ENCODE data around the gene LRP4. TPM values are rescaled to one million over a fixed set of nuclear protein-coding genes. Genes with fewer than 3 reads are reported as not detected.

Gene LRP4
- total and polyA plus RNA-seq, 2 donors (not counting 3 experiments of a cell fraction or from before 2014, with no cell fraction given), result 0.86 to 2.0 TPM

DNA sequence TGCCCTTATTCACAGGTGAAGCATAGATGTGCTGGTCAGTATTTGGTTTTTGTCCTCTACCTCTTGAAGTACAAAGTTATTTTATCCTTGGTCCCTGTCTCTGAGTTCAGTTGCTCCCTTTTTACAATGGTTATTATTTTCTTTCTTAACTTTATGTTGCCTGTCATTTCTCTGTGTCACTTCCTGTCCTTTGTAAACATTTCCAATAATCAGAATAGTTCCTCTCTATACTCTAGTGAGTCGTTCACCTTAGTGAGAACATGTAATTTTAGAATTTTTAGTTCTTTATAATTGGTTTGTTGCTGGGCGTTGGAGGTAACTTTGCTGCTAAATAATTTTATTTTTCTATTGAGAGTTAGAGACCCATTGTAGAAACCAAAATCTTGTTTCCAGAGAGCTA lies 34.2 kb upstream of the LRP4 start:
- H4K20me1 ChIP-seq (replicated peaks; ENCODE audit: control insufficient read depth, extremely low read depth, insufficient read depth, low read length), result no peaks in the 10 kb centered on the region
- H3K4me2 ChIP-seq (ENCODE audit: insufficient read depth, low read length), result peak overlapping the region; percentile 25
- peaks cover 13% of the 10 kb centered on the region for H3K4me1 ChIP-seq (ENCODE audit: control insufficient read depth, extremely low read depth, insufficient read depth, low read length)
- H3K4me3 ChIP-seq (replicated peaks in 1 of 3; ENCODE audit: insufficient read depth in 1 of 3, low read depth in 1 of 3, low read length in 3 of 3), result no peak overlapping the region
- POLR2A ChIA-PET, result no interaction called here
- no peak for TF ChIP-seq GATA2 (IDR thresholded peaks at IDR 0.05; ENCODE audit: insufficient read depth, insufficient read length, low read depth, low read length)
- no peak for TF ChIP-seq EZH2 (IDR thresholded peaks at IDR 0.05; ENCODE audit: borderline replicate concordance, low read depth, low read length, severe bottlenecking)
- TF ChIP-seq POLR2AphosphoS5 (IDR thresholded peaks at IDR 0.05; ENCODE audit: insufficient read depth, low read depth, low read length), result no peak
- TF ChIP-seq, protein P1, sequence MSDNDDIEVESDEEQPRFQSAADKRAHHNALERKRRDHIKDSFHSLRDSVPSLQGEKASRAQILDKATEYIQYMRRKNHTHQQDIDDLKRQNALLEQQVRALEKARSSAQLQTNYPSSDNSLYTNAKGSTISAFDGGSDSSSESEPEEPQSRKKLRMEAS (IDR thresholded peaks at IDR 0.05; ENCODE audit: insufficient read depth, insufficient read length), result no peak
- no peak for TF ChIP-seq FOS (IDR thresholded peaks at IDR 0.05; ENCODE audit: borderline replicate concordance, insufficient read depth, low read length)
- no peak for TF ChIP-seq POLR2A (IDR thresholded peaks at IDR 0.05; ENCODE audit: low read depth, low read length)
- TF ChIP-seq JUN (IDR thresholded peaks at IDR 0.05; ENCODE audit: borderline replicate concordance, insufficient read depth, insufficient read length, low read depth), result no peak
- TF ChIP-seq MYC (IDR thresholded peaks at IDR 0.05; ENCODE audit: low read depth, low read length), result no peak
- TF ChIP-seq, protein P2, sequence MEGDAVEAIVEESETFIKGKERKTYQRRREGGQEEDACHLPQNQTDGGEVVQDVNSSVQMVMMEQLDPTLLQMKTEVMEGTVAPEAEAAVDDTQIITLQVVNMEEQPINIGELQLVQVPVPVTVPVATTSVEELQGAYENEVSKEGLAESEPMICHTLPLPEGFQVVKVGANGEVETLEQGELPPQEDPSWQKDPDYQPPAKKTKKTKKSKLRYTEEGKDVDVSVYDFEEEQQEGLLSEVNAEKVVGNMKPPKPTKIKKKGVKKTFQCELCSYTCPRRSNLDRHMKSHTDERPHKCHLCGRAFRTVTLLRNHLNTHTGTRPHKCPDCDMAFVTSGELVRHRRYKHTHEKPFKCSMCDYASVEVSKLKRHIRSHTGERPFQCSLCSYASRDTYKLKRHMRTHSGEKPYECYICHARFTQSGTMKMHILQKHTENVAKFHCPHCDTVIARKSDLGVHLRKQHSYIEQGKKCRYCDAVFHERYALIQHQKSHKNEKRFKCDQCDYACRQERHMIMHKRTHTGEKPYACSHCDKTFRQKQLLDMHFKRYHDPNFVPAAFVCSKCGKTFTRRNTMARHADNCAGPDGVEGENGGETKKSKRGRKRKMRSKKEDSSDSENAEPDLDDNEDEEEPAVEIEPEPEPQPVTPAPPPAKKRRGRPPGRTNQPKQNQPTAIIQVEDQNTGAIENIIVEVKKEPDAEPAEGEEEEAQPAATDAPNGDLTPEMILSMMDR (IDR thresholded peaks at IDR 0.05; ENCODE audit: extremely low read depth in 1 of 2, insufficient read depth in 1 of 2, low read depth in 1 of 2, low read length in 2 of 2), result no peak
- no peaks in the 10 kb centered on the region for H3K9me3 ChIP-seq (replicated peaks; ENCODE audit: control insufficient read depth, insufficient read depth, low read length)
- H2AFZ ChIP-seq (ENCODE audit: low read depth, low read length), result no peak overlapping the region
- H3K9ac ChIP-seq (replicated peaks; ENCODE audit: extremely low read depth, insufficient read depth, low read length), result no peak overlapping the region
- CTCF ChIA-PET, result interaction anchor here (1.7 kb wide), 1 partner anchor 200 kb away, joined by 5 read pairs; no protein-coding TSS in a partner anchor
- FAIRE-seq (no peak), DNase-seq (ENCODE audit: low read depth, low spot score) (peak; percentile 24)
- H3K27ac ChIP-seq (ENCODE audit: insufficient read depth, low read depth, low read length), result no peak overlapping the region
- no peaks in the 10 kb centered on the region for H3K27me3 ChIP-seq (ENCODE audit: control insufficient read depth in 2 of 2, insufficient read depth in 2 of 2, low read length in 2 of 2)
- intact Hi-C loops (cut with micrococcal nuclease) (no loop called here), dilution Hi-C loops (cut with MboI; ENCODE audit: extremely low pct_ligation_motif_present, low sequenced_read_pairs) (no loop called here)
- no peaks in the 10 kb centered on the region for H3K9me1 ChIP-seq (replicated peaks; ENCODE audit: control insufficient read depth, extremely low read depth, insufficient read depth, low read length)
- no peaks in the 10 kb centered on the region for H3K36me3 ChIP-seq (ENCODE audit: control insufficient read depth in 2 of 2, extremely low read depth in 1 of 2, insufficient read depth in 2 of 2, low read length in 2 of 2)
- H3K79me2 ChIP-seq (ENCODE audit: control insufficient read depth, insufficient read depth, low read length), result no peaks in the 10 kb centered on the region
- no TSS peak for BruUV-seq (replicated peaks)
